ENCODE data around the gene ZNF483. TPM values are rescaled to one million over a fixed set of nuclear protein-coding genes. Genes with fewer than 3 reads are reported as not detected.

Gene ZNF483
- total and polyA plus RNA-seq, 9 of the 15 experiments (the other 6 are each of a cell fraction or from before 2014, with no cell fraction given), result 0.04 to 1.0 (median 0.38) TPM

DNA sequence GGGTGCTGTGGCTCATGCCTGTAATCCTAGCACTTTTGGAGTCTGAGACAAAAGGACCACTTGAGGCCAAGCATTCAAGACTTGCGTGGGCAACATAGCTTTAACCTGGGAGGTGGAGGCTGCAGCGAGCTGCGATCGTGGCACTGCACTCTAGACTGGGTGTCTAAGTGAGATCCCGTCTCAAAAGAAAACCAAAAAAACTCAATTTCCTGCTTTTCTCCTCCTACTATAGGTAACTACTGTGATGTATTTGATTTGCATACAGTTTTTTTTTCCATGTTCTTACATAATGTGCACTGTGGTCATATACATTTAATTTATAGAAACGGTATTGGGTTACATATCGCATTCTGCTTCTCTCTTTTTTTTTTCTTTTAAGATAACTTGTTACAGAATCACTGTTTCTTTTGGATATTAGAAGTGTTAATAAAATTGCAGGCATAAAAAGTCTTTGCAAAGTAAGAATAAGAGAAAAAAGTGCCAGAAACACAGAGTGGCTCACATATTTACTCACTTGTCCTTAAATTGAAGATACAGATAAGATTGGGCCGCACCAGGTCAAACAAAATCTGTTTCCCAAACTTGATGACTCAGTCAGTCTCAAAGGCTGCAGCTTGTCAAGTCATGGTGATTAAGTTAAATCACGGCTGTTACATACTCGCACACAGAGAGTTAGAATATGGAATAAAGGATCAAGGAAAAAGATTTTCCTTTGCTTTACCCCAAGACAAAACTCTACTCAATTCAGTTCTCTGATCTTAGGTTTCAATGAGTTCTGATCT, 76.4 kb downstream of the ZNF483 start (continued):
- TF ChIP-seq RBM25 (IDR thresholded peaks at IDR 0.05; ENCODE audit: low read depth, low read length, severe bottlenecking), result no peak
- TF ChIP-seq, protein P1, sequence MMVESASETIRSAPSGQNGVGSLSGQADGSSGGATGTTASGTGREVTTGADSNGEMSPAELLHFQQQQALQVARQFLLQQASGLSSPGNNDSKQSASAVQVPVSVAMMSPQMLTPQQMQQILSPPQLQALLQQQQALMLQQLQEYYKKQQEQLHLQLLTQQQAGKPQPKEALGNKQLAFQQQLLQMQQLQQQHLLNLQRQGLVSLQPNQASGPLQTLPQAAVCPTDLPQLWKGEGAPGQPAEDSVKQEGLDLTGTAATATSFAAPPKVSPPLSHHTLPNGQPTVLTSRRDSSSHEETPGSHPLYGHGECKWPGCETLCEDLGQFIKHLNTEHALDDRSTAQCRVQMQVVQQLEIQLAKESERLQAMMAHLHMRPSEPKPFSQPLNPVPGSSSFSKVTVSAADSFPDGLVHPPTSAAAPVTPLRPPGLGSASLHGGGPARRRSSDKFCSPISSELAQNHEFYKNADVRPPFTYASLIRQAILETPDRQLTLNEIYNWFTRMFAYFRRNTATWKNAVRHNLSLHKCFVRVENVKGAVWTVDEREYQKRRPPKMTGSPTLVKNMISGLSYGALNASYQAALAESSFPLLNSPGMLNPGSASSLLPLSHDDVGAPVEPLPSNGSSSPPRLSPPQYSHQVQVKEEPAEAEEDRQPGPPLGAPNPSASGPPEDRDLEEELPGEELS (CRISPR knock-in tag; IDR thresholded peaks at IDR 0.05; ENCODE audit: borderline replicate concordance), result no peak
- TF ChIP-seq C11orf30 (IDR thresholded peaks at IDR 0.05; ENCODE audit: low read depth), result peak; percentile 93
- TF ChIP-seq, protein P2, sequence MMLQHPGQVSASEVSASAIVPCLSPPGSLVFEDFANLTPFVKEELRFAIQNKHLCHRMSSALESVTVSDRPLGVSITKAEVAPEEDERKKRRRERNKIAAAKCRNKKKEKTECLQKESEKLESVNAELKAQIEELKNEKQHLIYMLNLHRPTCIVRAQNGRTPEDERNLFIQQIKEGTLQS (IDR thresholded peaks at IDR 0.05), result peak; percentile 90
- TF ChIP-seq, protein P2 (CRISPR knock-in tag; conservative IDR thresholded peaks at IDR 0.05), result no peak
- TF ChIP-seq AFF1 (IDR thresholded peaks at IDR 0.05; ENCODE audit: low read depth in 1 of 2, partially characterized antibody in 2 of 2), result no peak
- peak; percentile 62 for TF ChIP-seq CBFA2T3 (IDR thresholded peaks at IDR 0.05)
- TF ChIP-seq PHF20 (IDR thresholded peaks at IDR 0.05; ENCODE audit: partially characterized antibody), result no peak
- TF ChIP-seq CC2D1A (IDR thresholded peaks at IDR 0.05), result no peak
- no peak for TF ChIP-seq CBX2 (IDR thresholded peaks at IDR 0.05; ENCODE audit: insufficient read depth, low read length, poor library complexity, severe bottlenecking)
- TF ChIP-seq HNRNPLL (IDR thresholded peaks at IDR 0.05; ENCODE audit: low read depth, low read length, poor library complexity, severe bottlenecking), result no peak
- no peak for TF ChIP-seq ZNF717 (CRISPR knock-in tag; IDR thresholded peaks at IDR 0.05)
- TF ChIP-seq, protein P3, sequence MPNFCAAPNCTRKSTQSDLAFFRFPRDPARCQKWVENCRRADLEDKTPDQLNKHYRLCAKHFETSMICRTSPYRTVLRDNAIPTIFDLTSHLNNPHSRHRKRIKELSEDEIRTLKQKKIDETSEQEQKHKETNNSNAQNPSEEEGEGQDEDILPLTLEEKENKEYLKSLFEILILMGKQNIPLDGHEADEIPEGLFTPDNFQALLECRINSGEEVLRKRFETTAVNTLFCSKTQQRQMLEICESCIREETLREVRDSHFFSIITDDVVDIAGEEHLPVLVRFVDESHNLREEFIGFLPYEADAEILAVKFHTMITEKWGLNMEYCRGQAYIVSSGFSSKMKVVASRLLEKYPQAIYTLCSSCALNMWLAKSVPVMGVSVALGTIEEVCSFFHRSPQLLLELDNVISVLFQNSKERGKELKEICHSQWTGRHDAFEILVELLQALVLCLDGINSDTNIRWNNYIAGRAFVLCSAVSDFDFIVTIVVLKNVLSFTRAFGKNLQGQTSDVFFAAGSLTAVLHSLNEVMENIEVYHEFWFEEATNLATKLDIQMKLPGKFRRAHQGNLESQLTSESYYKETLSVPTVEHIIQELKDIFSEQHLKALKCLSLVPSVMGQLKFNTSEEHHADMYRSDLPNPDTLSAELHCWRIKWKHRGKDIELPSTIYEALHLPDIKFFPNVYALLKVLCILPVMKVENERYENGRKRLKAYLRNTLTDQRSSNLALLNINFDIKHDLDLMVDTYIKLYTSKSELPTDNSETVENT (CRISPR knock-in tag; IDR thresholded peaks at IDR 0.05), result no peak
- no peak for TF ChIP-seq PHTF2 (CRISPR knock-in tag; IDR thresholded peaks at IDR 0.05)
- TF ChIP-seq SRF (CRISPR knock-in tag; IDR thresholded peaks at IDR 0.05), result no peak
- TF ChIP-seq HBP1 (CRISPR knock-in tag; IDR thresholded peaks at IDR 0.05), result no peak

Data from K562 (cell line).